Measurements from ENCODE around the gene SPEM2.

The SPEM2 gene

GRCh38 chr17:7431231-7431630, 5.8 kb downstream of the SPEM2 start:
- no peak for TF ChIP-seq CTCF (conservative IDR thresholded peaks at IDR 0.05; ENCODE audit: low read depth)
- CTCF ChIA-PET = no interaction called here
- POLR2A ChIA-PET (ENCODE audit: low non-redundant PET) = no interaction called here
- DNase-seq (ENCODE audit: low spot score) = no peak
- no peak overlapping the region for H3K27ac ChIP-seq

- DNase-seq (ENCODE audit: low spot score) = no peak
- no peak overlapping the region for H3K27ac ChIP-seq
- ChIA-PET CTCF (interaction anchor here (0.7 to 0.8 kb wide), 2 partner anchors 81 to 253 kb away, joined by 3 read pairs; no protein-coding TSS in a partner anchor), POLR2A (ENCODE audit: low non-redundant PET) (interaction anchor here (0.7 kb wide), 1 partner anchor 129 kb away, joined by 3 read pairs; no protein-coding TSS in a partner anchor)
- TF ChIP-seq CTCF (conservative IDR thresholded peaks at IDR 0.05; ENCODE audit: low read depth) = no peak
Measured at GRCh38 chr17:7432296-7432695, 6.9 kb downstream of the SPEM2 start.

- TF ChIP-seq CTCF (conservative IDR thresholded peaks at IDR 0.05; ENCODE audit: low read depth) = peak; percentile 23; the same call in 1 of the 2 replicates
- peak overlapping the region; percentile 92 for H3K27ac ChIP-seq
- DNase-seq (ENCODE audit: low spot score) = peak; percentile 65
- ChIA-PET POLR2A (ENCODE audit: low non-redundant PET) (interaction anchor here (0.7 to 1.8 kb wide), 4 partner anchors 32 to 125 kb away, joined by 3 to 7 read pairs (median 3); partner anchors contain the start of genes PLSCR3, POLR2A and TMEM256), CTCF (interaction anchor here (0.6 to 4.3 kb wide), 17 partner anchors 26 to 175 kb away, joined by 3 to 28 read pairs (median 5); partner anchors contain the start of genes PLSCR3, SENP3, TMEM256 and TNFSF13)
Measured at GRCh38 chr17:7435676-7436555, 10.5 kb downstream of the SPEM2 start.

GRCh38 chr17:7436556-7437368, 11.3 kb downstream of the SPEM2 start:
- DNase-seq (ENCODE audit: low spot score) = peak; percentile 72
- ChIA-PET CTCF (interaction anchor here (0.5 to 4.3 kb wide), 31 partner anchors 16 to 256 kb away, joined by 3 to 28 read pairs (median 4); partner anchors contain the start of genes PLSCR3, SENP3, SOX15 and TMEM256), POLR2A (ENCODE audit: low non-redundant PET) (interaction anchor here (0.7 to 1.8 kb wide), 4 partner anchors 33 to 48 kb away, joined by 3 to 7 read pairs (median 4); partner anchors contain the start of genes PLSCR3, POLR2A and TMEM256)
- TF ChIP-seq CTCF (conservative IDR thresholded peaks at IDR 0.05; ENCODE audit: low read depth) = peak; percentile 97
- H3K27ac ChIP-seq = peak overlapping the region; percentile 92

GRCh38 chr17:7437369-7437863, 12.0 kb downstream of the SPEM2 start:
- CTCF ChIA-PET = interaction anchor here (0.6 to 4.3 kb wide), 23 partner anchors 15 to 199 kb away, joined by 3 to 28 read pairs (median 5); partner anchors contain the start of genes SENP3, SOX15, TMEM256 and TNFSF13
- peak overlapping the region; percentile 92 for H3K27ac ChIP-seq
- POLR2A ChIA-PET (ENCODE audit: low non-redundant PET) = interaction anchor here (0.6 to 1.1 kb wide), 3 partner anchors 29 to 48 kb away, joined by 3 to 4 read pairs (median 4); no protein-coding TSS in a partner anchor
- DNase-seq (ENCODE audit: low spot score) = no peak
- no peak; the same call in 1 of the 2 replicates for TF ChIP-seq CTCF (conservative IDR thresholded peaks at IDR 0.05; ENCODE audit: low read depth)
